ENCODE data around the gene ELK3. TPM values are rescaled to one million over a fixed set of nuclear protein-coding genes. Genes with fewer than 3 reads are reported as not detected.

The ELK3 gene
- total and polyA plus RNA-seq, 2 of the 8 experiments (the other 6 are each of a cell fraction or from before 2014, with no cell fraction given), result 3.5 to 14.3 TPM

GRCh38 chr12:96215919-96216273 lies 21.7 kb downstream of the ELK3 start:
- TF ChIP-seq SAP30 (IDR thresholded peaks at IDR 0.05; ENCODE audit: insufficient read depth, insufficient replicate concordance, low read length) (no peak), SRF (IDR thresholded peaks at IDR 0.05; ENCODE audit: low read depth, low read length) (no peak), FOSL1 (IDR thresholded peaks at IDR 0.05; ENCODE audit: insufficient read depth, low read depth, low read length) (no peak), CHD2 (IDR thresholded peaks at IDR 0.05; ENCODE audit: low read length) (no peak), EGR1 (IDR thresholded peaks at IDR 0.05; ENCODE audit: borderline replicate concordance, low read depth, low read length) (no peak), PHF8 (conservative IDR thresholded peaks at IDR 0.05; ENCODE audit: low read depth, low read length) (no peak), BCL11A (IDR thresholded peaks at IDR 0.05; ENCODE audit: low read depth in 2 of 2, low read length in 2 of 2) (no peak), BRCA1 (IDR thresholded peaks at IDR 0.05; ENCODE audit: low read depth, low read length) (no peak), SP2 (IDR thresholded peaks at IDR 0.05; ENCODE audit: low read length) (no peak), BACH1 (IDR thresholded peaks at IDR 0.05; ENCODE audit: low read length) (no peak), RNF2 (IDR thresholded peaks at IDR 0.05; ENCODE audit: borderline replicate concordance, low read depth, low read length, missing control alignments, poor library complexity, severe bottlenecking) (no peak)
- Histone ChIP-seq H3K23me2 (ENCODE audit: low read depth, low read length) (no peaks in the 10 kb centered on the region; the same call in 1 of the 2 replicates), H2AK5ac (ENCODE audit: low read depth, low read length) (no peak overlapping the region), H2BK15ac (ENCODE audit: low read length) (no peak overlapping the region), H2AFZ (ENCODE audit: low read length) (peak overlapping the region; percentile 10; the same call in 1 of the 2 replicates), H4K8ac (ENCODE audit: extremely low read depth, insufficient read depth, low read length) (no peak overlapping the region), H3K36me3 (ENCODE audit: control insufficient read depth in 2 of 4, insufficient read depth in 4 of 4, low read length in 3 of 4) (no peaks in the 10 kb centered on the region), H3K56ac (replicated peaks; ENCODE audit: insufficient read length, low read depth, low read length) (no peak overlapping the region), H3K27me3 (replicated peaks in 1 of 4; ENCODE audit: control insufficient read depth in 3 of 4, extremely low read depth in 1 of 4, insufficient read depth in 3 of 4, low read length in 3 of 4) (no peaks in the 10 kb centered on the region), H3K18ac (ENCODE audit: extremely low read depth, low read length) (peak overlapping the region; percentile 38; the same call in 1 of the 2 replicates), H3K4me1 (replicated peaks in 1 of 4; ENCODE audit: control insufficient read depth in 3 of 4, insufficient read depth in 4 of 4, low read length in 3 of 4) (peaks cover 0 to 12% (median 3%) of the 10 kb centered on the region in 4 experiments; a peak in 4 of 7 replicates), H3K79me2 (ENCODE audit: control insufficient read depth in 1 of 2, insufficient read depth in 2 of 2, low read length in 2 of 2) (no peaks in the 10 kb centered on the region), H3K27ac (ENCODE audit: low read depth, low read length) (no peak overlapping the region), H4K91ac (replicated peaks; ENCODE audit: insufficient read length, low read length) (no peak overlapping the region), H3K4me3 (ENCODE audit: extremely low read depth in 1 of 4, insufficient read depth in 2 of 4, low read depth in 3 of 4, low read length in 4 of 4) (no peak overlapping the region), H2BK120ac (replicated peaks; ENCODE audit: low read depth, low read length) (no peak overlapping the region), H3K9me3 (ENCODE audit: insufficient read depth in 2 of 2, low read depth in 1 of 2, low read length in 1 of 2) (no peaks in the 10 kb centered on the region), H3K4me2 (ENCODE audit: insufficient read depth in 1 of 2, low read depth in 2 of 2, low read length in 2 of 2) (no peak overlapping the region; a peak in 1 of 4 replicates), H2BK5ac (ENCODE audit: low read depth, low read length) (no peak overlapping the region), H3K79me1 (ENCODE audit: low read depth, low read length) (no peaks in the 10 kb centered on the region), H4K20me1 (replicated peaks in 1 of 2; ENCODE audit: control insufficient read depth in 1 of 2, insufficient read depth in 2 of 2, low read length in 2 of 2) (no peaks in the 10 kb centered on the region), H3K14ac (ENCODE audit: insufficient read length) (no peak overlapping the region), H3K4ac (replicated peaks; ENCODE audit: insufficient read length, low read depth, low read length) (no peak overlapping the region), H3K23ac (ENCODE audit: insufficient read length) (no peak overlapping the region), H3K9ac (replicated peaks in 1 of 4; ENCODE audit: extremely low read depth in 1 of 4, low read depth in 3 of 4, low read length in 3 of 4) (no peak overlapping the region; a peak in 1 of 7 replicates), H2BK20ac (ENCODE audit: low read length) (no peak overlapping the region), H2BK12ac (ENCODE audit: low read depth, low read length) (no peak overlapping the region), H4K5ac (ENCODE audit: insufficient read length, low read depth, low read length) (no peak overlapping the region)
- POLR2A ChIA-PET (ENCODE audit: partially characterized antibody), result no interaction called here
- CTCF ChIA-PET (ENCODE audit: partially characterized antibody), result interaction anchor here (0.6 to 3.7 kb wide), 33 partner anchors 8 to 306 kb away, joined by 3 to 31 read pairs (median 5); partner anchors contain the start of gene CFAP54
- FAIRE-seq, result no peak
- DNase-seq (ENCODE audit: low read depth in 1 of 2, low spot score in 2 of 2), result no peak
- WGBS, 2 experiments (ENCODE audit: extremely low coverage in 1 of 2, insufficient coverage in 1 of 2, insufficient read length in 1 of 2, insufficient replicate concordance in 2 of 2, low coverage in 1 of 2, low lambda C conversion rate in 2 of 2, missing lambda C conversion rate in 1 of 2), result 86% methylated on average over 8 of the region's 8 CpGs; no CpG with 5 or more reads in 1 of the 2 experiments
